Dendritic cell treated with granulocyte-macrophage colony-stimulating factor and Interleukin-4, amounts not matched to agents 40 ng/mL and 50 ng/mL, for 4 days (primary cell): Measurements from ENCODE around the gene MPPED1.

Experiments used
- H3K27ac Mint-ChIP-seq: one replicate; pipeline ENCODE4 v1.8.0; 2022; ENCODE audit warnings: mild to moderate bottlenecking, mixed read lengths
- H3K27me3 Mint-ChIP-seq: one replicate; pipeline ENCODE4 v1.8.0; 2022; ENCODE audit warnings: mild to moderate bottlenecking, mixed read lengths
- H3K36me3 Mint-ChIP-seq: one replicate; pipeline ENCODE4 v1.8.0; 2022; ENCODE audit warnings: low read depth, mixed read lengths
- H3K4me1 Mint-ChIP-seq: one replicate; pipeline ENCODE4 v1.8.0; 2022; ENCODE audit warnings: low read depth, mixed read lengths
- H3K4me3 Mint-ChIP-seq: one replicate; pipeline ENCODE4 v1.8.0; 2022; ENCODE audit warnings: mild to moderate bottlenecking, moderate library complexity, mixed read lengths
- H3K9me3 Mint-ChIP-seq: one replicate; pipeline ENCODE4 v1.8.0; 2022; ENCODE audit warnings: mixed read lengths
- intact Hi-C: fragments of 100-400 bp; cut with micrococcal nuclease; formaldehyde crosslinking; loops from one replicate; pipeline ENCODE4 v1.15.0; 2022

MPPED1 gene

GRCh38 chr22:43387815-43388214 is 24.0 kb upstream of the MPPED1 start:
- intact Hi-C loops: loop anchor here (2.0 to 5.0 kb wide), 2 partner anchors 93 to 354 kb away; no protein-coding TSS in a partner anchor
- Mint-ChIP-seq H3K36me3 (no peaks in the 10 kb centered on the region), H3K27me3 (peaks cover 28% of the 10 kb centered on the region), H3K9me3 (no peaks in the 10 kb centered on the region), H3K4me1 (peaks cover 8% of the 10 kb centered on the region), H3K27ac (no peak overlapping the region), H3K4me3 (no peak overlapping the region)

- intact Hi-C loops: loop anchor here (2.0 to 5.0 kb wide), 2 partner anchors 92 to 354 kb away; no protein-coding TSS in a partner anchor
- no peaks in the 10 kb centered on the region for H3K9me3 Mint-ChIP-seq
- peaks cover 8% of the 10 kb centered on the region for H3K4me1 Mint-ChIP-seq
- no peak overlapping the region for H3K27ac Mint-ChIP-seq
- H3K27me3 Mint-ChIP-seq: peaks cover 28% of the 10 kb centered on the region
- H3K36me3 Mint-ChIP-seq: no peaks in the 10 kb centered on the region
- H3K4me3 Mint-ChIP-seq: no peak overlapping the region
Measured at GRCh38 chr22:43388420-43388851, 23.4 kb upstream of the MPPED1 start.

DNA sequence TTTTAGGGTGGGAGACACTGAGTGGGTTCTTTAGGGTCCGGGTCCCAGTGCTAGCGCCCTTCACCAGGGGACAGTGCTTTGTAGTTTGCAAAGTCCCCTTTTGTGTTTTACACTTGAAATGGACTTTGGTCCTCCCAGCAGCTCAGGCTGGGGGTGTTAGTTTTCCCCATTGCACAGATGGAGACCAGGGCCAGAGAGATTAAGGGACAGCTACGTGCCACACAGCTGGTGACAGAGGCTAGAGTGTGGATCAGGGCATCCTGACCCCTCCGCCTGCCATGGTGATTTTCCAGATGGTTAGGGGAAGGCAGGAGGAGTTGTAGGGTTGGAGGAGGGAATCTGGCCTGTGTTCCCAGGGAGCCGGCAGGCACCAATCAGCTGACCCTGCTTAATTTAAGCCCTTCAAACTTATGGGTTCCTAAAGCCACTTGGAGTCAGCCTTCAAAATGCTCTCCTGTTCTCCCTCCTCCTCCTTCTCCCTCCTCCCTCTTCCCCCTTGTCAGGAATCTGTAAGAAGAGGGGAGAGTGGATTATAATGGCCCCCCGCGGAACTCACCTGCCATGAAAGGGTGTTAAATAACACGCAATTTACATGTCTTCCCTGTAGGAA is 22.5 kb upstream of the MPPED1 start:
- Mint-ChIP-seq H3K27me3 (peaks cover 28% of the 10 kb centered on the region), H3K36me3 (no peaks in the 10 kb centered on the region), H3K27ac (no peak overlapping the region), H3K4me3 (no peak overlapping the region), H3K4me1 (peaks cover 8% of the 10 kb centered on the region), H3K9me3 (no peaks in the 10 kb centered on the region)
- intact Hi-C loops: loop anchor here (2.0 to 5.0 kb wide), 2 partner anchors 91 to 353 kb away; no protein-coding TSS in a partner anchor

- intact Hi-C loops: no loop called here
- no peak overlapping the region for H3K27ac Mint-ChIP-seq
- H3K4me1 Mint-ChIP-seq: peaks cover 8% of the 10 kb centered on the region
- peaks cover 27% of the 10 kb centered on the region for H3K27me3 Mint-ChIP-seq
- H3K9me3 Mint-ChIP-seq: no peaks in the 10 kb centered on the region
- no peaks in the 10 kb centered on the region for H3K36me3 Mint-ChIP-seq
- H3K4me3 Mint-ChIP-seq: no peak overlapping the region
Measured at GRCh38 chr22:43390166-43390565, 21.6 kb upstream of the MPPED1 start.

- Mint-ChIP-seq H3K4me1 (peaks cover 6% of the 10 kb centered on the region), H3K4me3 (no peak overlapping the region), H3K36me3 (no peaks in the 10 kb centered on the region), H3K27ac (no peak overlapping the region), H3K27me3 (peaks cover 25% of the 10 kb centered on the region), H3K9me3 (no peaks in the 10 kb centered on the region)
- intact Hi-C loops: no loop called here
Measured at GRCh38 chr22:43390872-43391271, 20.9 kb upstream of the MPPED1 start.

- peaks cover 22% of the 10 kb centered on the region for H3K27me3 Mint-ChIP-seq
- peaks cover 2% of the 10 kb centered on the region for H3K4me1 Mint-ChIP-seq
- intact Hi-C loops: no loop called here
- H3K27ac Mint-ChIP-seq: no peak overlapping the region
- no peak overlapping the region for H3K4me3 Mint-ChIP-seq
- H3K9me3 Mint-ChIP-seq: no peaks in the 10 kb centered on the region
- H3K36me3 Mint-ChIP-seq: no peaks in the 10 kb centered on the region
Measured at GRCh38 chr22:43391306-43391705, 20.5 kb upstream of the MPPED1 start.

DNA sequence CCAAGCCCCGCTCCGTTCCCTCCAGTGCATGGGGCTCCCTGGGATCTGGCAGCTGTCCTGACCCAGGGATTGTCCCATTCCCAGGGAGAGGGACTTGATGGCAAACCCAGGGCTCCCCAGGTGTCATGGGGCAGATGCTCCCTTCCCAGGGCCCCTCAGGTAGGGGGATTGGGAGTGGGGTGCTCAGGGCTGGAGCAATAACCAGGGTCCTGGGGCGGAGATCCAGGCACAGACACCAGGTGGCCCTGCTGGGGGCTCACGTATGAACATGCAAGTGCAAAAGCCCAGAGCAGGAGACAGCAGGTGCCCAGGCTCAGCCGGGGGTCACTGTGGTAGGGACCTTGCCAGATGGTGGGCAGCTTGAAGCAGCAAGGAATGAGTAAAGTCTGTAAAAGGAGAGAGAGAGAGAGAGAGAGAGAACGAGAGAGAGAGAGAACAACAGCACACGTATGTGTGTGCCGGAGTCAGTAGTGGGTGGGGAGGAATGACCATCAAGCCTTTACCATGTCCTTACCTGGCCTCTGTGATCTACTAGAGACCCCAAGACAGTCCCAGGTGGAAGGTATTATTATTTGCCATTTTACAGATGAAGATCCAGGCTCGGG is 19.3 kb upstream of the MPPED1 start:
- Mint-ChIP-seq H3K36me3 (no peaks in the 10 kb centered on the region), H3K27ac (no peak overlapping the region), H3K4me3 (no peak overlapping the region), H3K9me3 (no peaks in the 10 kb centered on the region), H3K27me3 (peaks cover 20% of the 10 kb centered on the region), H3K4me1 (no peaks in the 10 kb centered on the region)
- intact Hi-C loops: no loop called here

DNA sequence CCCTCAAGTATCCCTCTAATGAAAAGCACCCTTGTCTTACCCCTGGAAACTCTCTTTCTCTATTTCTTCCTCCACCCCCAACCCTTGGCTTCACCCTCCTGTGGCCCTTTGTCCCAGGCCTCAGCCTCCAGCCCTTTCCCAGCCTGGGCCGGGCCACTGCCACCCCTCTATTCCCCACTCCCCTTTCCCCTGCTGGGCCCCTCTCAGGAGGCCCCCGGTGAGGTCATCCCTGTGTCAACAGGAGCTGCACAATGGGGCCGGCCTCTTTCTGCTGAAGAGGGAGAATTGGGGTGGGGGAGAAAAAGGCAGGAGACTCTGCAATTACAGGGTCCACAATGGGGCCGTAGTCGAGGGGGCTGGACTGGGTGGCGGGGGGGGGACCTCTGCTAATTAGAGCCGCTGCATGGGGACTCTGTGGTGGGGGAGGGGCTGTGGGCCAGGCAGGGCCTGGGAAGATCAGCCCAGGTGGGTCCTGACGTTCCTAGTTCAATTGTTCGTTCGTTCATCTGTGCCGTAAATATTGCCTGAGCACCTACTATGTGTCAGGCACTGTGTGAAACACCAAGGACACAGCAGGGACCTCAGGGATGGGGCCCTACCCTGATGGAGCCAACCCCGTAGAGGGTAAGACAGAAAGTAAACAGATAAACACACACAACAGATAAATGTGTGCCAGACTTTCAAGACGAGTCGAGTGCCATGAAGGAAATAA is 18.5 kb upstream of the MPPED1 start:
- no peaks in the 10 kb centered on the region for H3K4me1 Mint-ChIP-seq
- no peak overlapping the region for H3K4me3 Mint-ChIP-seq
- peaks cover 16% of the 10 kb centered on the region for H3K27me3 Mint-ChIP-seq
- H3K36me3 Mint-ChIP-seq: no peaks in the 10 kb centered on the region
- intact Hi-C loops: no loop called here
- no peak overlapping the region for H3K27ac Mint-ChIP-seq
- no peaks in the 10 kb centered on the region for H3K9me3 Mint-ChIP-seq

- Mint-ChIP-seq H3K36me3 (no peaks in the 10 kb centered on the region), H3K9me3 (no peaks in the 10 kb centered on the region), H3K27me3 (peaks cover 14% of the 10 kb centered on the region), H3K27ac (no peak overlapping the region), H3K4me1 (no peaks in the 10 kb centered on the region), H3K4me3 (no peak overlapping the region)
- intact Hi-C loops: no loop called here
Measured at GRCh38 chr22:43393844-43394474, 17.9 kb upstream of the MPPED1 start.

- H3K4me1 Mint-ChIP-seq: no peaks in the 10 kb centered on the region
- H3K36me3 Mint-ChIP-seq: no peaks in the 10 kb centered on the region
- intact Hi-C loops: no loop called here
- no peak overlapping the region for H3K27ac Mint-ChIP-seq
- H3K27me3 Mint-ChIP-seq: peaks cover 16% of the 10 kb centered on the region
- H3K9me3 Mint-ChIP-seq: no peaks in the 10 kb centered on the region
- H3K4me3 Mint-ChIP-seq: no peak overlapping the region
Measured at GRCh38 chr22:43395086-43395695, 16.6 kb upstream of the MPPED1 start.

DNA sequence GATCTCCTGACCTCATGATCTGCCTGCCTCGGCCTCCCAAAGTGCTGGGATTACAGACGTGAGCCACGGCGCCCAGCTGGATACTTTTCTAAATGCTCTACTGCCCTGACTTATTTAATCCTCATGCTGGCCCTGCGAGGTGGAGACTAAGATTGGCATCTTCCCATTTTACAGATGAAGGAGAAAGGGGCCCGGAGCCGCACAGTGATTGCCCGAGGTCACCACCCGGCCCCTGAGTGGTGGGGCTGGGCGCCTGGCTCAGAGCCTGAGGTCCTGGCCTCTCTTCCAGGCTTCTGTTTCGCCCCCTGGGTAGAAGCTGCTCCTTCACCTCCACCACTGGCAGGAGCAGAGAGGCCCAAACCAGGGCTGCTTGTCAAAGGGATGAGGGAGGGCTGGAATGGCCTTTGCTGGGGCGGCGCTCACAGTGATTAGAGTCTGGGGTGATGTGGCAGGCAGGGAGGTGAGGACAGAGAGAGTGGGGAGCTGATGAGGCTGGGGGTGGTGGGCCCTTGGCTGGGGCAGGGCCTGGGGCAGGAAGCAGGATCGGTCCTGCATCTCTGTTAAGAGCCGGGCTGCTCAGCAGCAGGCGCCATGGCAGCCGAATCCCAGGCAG is 15.4 kb upstream of the MPPED1 start:
- H3K27ac Mint-ChIP-seq: no peak overlapping the region
- H3K4me1 Mint-ChIP-seq: no peaks in the 10 kb centered on the region
- no peaks in the 10 kb centered on the region for H3K9me3 Mint-ChIP-seq
- H3K4me3 Mint-ChIP-seq: no peak overlapping the region
- H3K36me3 Mint-ChIP-seq: no peaks in the 10 kb centered on the region
- intact Hi-C loops: no loop called here
- peaks cover 19% of the 10 kb centered on the region for H3K27me3 Mint-ChIP-seq

- no peak overlapping the region for H3K27ac Mint-ChIP-seq
- H3K4me1 Mint-ChIP-seq: no peaks in the 10 kb centered on the region
- intact Hi-C loops: no loop called here
- no peaks in the 10 kb centered on the region for H3K9me3 Mint-ChIP-seq
- peaks cover 19% of the 10 kb centered on the region for H3K27me3 Mint-ChIP-seq
- no peak overlapping the region for H3K4me3 Mint-ChIP-seq
- no peaks in the 10 kb centered on the region for H3K36me3 Mint-ChIP-seq
Measured at GRCh38 chr22:43396934-43397457, 14.8 kb upstream of the MPPED1 start.

DNA sequence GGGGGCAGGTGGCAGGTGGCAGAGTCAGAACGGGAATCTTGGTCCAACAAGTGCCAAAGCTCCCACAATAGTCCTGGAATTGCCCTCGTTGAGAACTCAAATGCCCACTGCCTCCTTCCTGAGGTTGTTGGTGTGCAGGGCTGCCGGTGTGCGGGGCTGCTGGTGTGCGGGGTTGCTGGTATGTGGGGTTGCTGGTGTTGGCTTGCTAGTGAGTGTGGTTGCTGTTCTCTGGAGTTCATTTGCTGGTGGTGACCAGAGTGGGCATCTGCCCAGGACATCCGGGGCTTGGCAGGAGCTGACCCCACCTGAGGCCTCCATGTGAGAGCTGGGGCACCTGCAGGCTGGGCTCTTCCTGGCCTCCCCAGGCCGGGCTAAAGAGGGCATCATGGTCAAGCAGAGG is 14.0 kb upstream of the MPPED1 start:
- Mint-ChIP-seq H3K4me3 (no peak overlapping the region), H3K36me3 (no peaks in the 10 kb centered on the region), H3K27ac (no peak overlapping the region), H3K9me3 (no peaks in the 10 kb centered on the region), H3K4me1 (no peaks in the 10 kb centered on the region), H3K27me3 (peaks cover 19% of the 10 kb centered on the region)
- intact Hi-C loops: no loop called here
